K562 (cell line): Measurements from ENCODE around the gene ZNF440. TPM values are rescaled to one million over a fixed set of nuclear protein-coding genes. Genes with fewer than 3 reads are reported as not detected.

Source experiments
- ATAC-seq: fragments of 200-7000 bp; cut with Tn5 transposase; 3 replicates; pipeline ENCODE4 v1.9.1; 2020; ENCODE audit warnings: moderate library complexity
- BruUV-seq: library from RNA; stranded (reverse); fragments of 400-500 nt; replicated peaks from 2 replicates; lab custom pipeline; 2021; lab: Mats Ljungman, UMichigan
- CTCF ChIA-PET: fragments of 300-600 bp; formaldehyde crosslinking; extraction: SDS; loops from one replicate; lab custom pipeline; 2021; ENCODE audit warnings: low intra/inter-chr PET ratio; lab: Yijun Ruan, JAX
- POLR2A ChIA-PET: fragments of 300-600, 350-650 bp; sonication (Branson Sonifier 250); formaldehyde crosslinking; extraction: SDS; loops from one replicate; lab custom pipeline; 2021; ENCODE audit warnings: antibody characterized with exemption, inconsistent platforms; lab: Yijun Ruan, JAX
- DNase-seq, 4 experiments: peaks; one replicate each; pipeline versions ENCODE4 v3.0.0 to v3.0.0-alpha.2; 2011 to 2018; ENCODE audit warnings: low spot score in 3 of 4, mixed read lengths in 3 of 4; ENCODE audit errors: extremely low read depth in 1 of 4
- FAIRE-seq: peaks from 2 replicates; lab custom pipeline; 2011; peaks lifted over from hg19 to GRCh38; lab: Jason Lieb, UNC
- H2AFZ ChIP-seq: 2 replicates; pipeline ENCODE4 v1.6.0; 2011; ENCODE audit warnings: low read depth, low read length, control low read depth, inconsistent platforms
- H3K27ac ChIP-seq: fragments of 200-600 bp; 3 replicates; pipeline ENCODE4 v1.8.0; 2011; ENCODE audit warnings: low read depth, mild to moderate bottlenecking, control low read depth, inconsistent platforms, low read length, moderate library complexity, mixed read lengths; ENCODE audit errors: extremely low read depth
- H3K27me3 ChIP-seq, 2 experiments: fragments of 300-600 bp in 1 of 2; 2 replicates in 1 of 2; 3 replicates in 1 of 2; pipeline versions ENCODE4 v1.6.0 to v1.8.0; 2011; ENCODE audit warnings: inconsistent platforms in 2 of 2, low read length in 2 of 2, mild to moderate bottlenecking in 1 of 2, mixed read lengths in 1 of 2, moderate library complexity in 1 of 2; ENCODE audit not compliant: control insufficient read depth in 2 of 2, insufficient read depth in 2 of 2
- H3K36me3 ChIP-seq: fragments of 300-600 bp; 3 replicates; pipeline ENCODE4 v1.8.0; 2011; ENCODE audit warnings: mild to moderate bottlenecking, low read length, inconsistent platforms; ENCODE audit not compliant: control insufficient read depth, insufficient read depth
- H3K4me1 ChIP-seq, 2 experiments: fragments of 200-600 bp in 1 of 2; replicated peaks in 1 of 2; 2 replicates in 1 of 2; 3 replicates in 1 of 2; pipeline versions ENCODE4 v1.5.1 to v1.8.0; 2011; ENCODE audit warnings: inconsistent platforms in 2 of 2, low read length in 2 of 2, mild to moderate bottlenecking in 1 of 2, mixed read lengths in 1 of 2, moderate library complexity in 1 of 2; ENCODE audit not compliant: control insufficient read depth in 2 of 2, insufficient read depth in 2 of 2
- H3K4me2 ChIP-seq: 2 replicates; pipeline ENCODE4 v1.6.1; 2011; ENCODE audit warnings: low read length, control low read depth, inconsistent platforms, mixed read lengths; ENCODE audit not compliant: insufficient read depth
- H3K4me3 ChIP-seq: fragments of 200-600 bp; sonication (generic), shearing (Covaris generic); 2 replicates; pipeline ENCODE4 v1.5.1; 2016; ENCODE audit warnings: control low read depth, inconsistent platforms
- H3K79me2 ChIP-seq: fragments of 200-600 bp; 3 replicates; pipeline ENCODE4 v1.8.0; 2011; ENCODE audit warnings: low read length, inconsistent platforms; ENCODE audit not compliant: control insufficient read depth, insufficient read depth
- H3K9ac ChIP-seq, 2 experiments: 2 replicates each; pipeline versions ENCODE4 v1.6.0 to v1.6.1; 2011; ENCODE audit warnings: low read depth in 2 of 2, low read length in 2 of 2, control low read depth in 1 of 2, inconsistent platforms in 1 of 2, mild to moderate bottlenecking in 1 of 2, mixed read lengths in 1 of 2; ENCODE audit not compliant: insufficient read depth in 1 of 2
- H3K9me1 ChIP-seq: one replicate; pipeline ENCODE4 v1.6.0; 2011; ENCODE audit warnings: inconsistent platforms, mild to moderate bottlenecking, low read length, moderate library complexity; ENCODE audit not compliant: control insufficient read depth, insufficient read depth
- H3K9me3 ChIP-seq: replicated peaks from 2 replicates; pipeline ENCODE4 v1.5.1; 2011; ENCODE audit warnings: low read depth, low read length, inconsistent platforms; ENCODE audit not compliant: control insufficient read depth, insufficient read depth
- H4K20me1 ChIP-seq: replicated peaks from 2 replicates; pipeline ENCODE4 v1.6.1; 2011; ENCODE audit warnings: low read length, inconsistent platforms, mixed read lengths; ENCODE audit not compliant: control insufficient read depth, insufficient read depth
- CEBPB ChIP-seq: fragments of 450-650 bp; IDR thresholded peaks from 2 replicates; pipeline ENCODE4 v1.6.1; 2016; ENCODE audit warnings: missing genetic modification characterization, missing compliant biosample characterization
- CSDE1 ChIP-seq, 2 experiments: fragments of 450-650 bp; IDR thresholded peaks; 2 replicates each; pipeline ENCODE4 v1.6.1; 2016; ENCODE audit warnings: mild to moderate bottlenecking in 1 of 2
- RBBP5 ChIP-seq: fragments of 200-600 bp; sonication (generic); IDR thresholded peaks from 2 replicates; pipeline ENCODE4 v1.6.1; 2012; ENCODE audit warnings: borderline replicate concordance, mild to moderate bottlenecking, low read length, control low read depth, inconsistent platforms; ENCODE audit not compliant: insufficient read depth, poor library complexity, severe bottlenecking
- ZNF212 ChIP-seq: fragments of 450-650 bp; formaldehyde crosslinking; IDR thresholded peaks from 2 replicates; pipeline ENCODE4 v1.4.0; 2020; ENCODE audit warnings: mild to moderate bottlenecking
- ZNF232 ChIP-seq: sonication (generic); formaldehyde crosslinking; IDR thresholded peaks from 2 replicates; pipeline ENCODE4 v1.8.0; 2022; ENCODE audit warnings: mild to moderate bottlenecking, missing genetic modification reagents
- ZNF274 ChIP-seq: IDR thresholded peaks from 2 replicates; pipeline ENCODE4 v1.6.1; 2011; ENCODE audit warnings: low read depth, mild to moderate bottlenecking, low read length, moderate library complexity, borderline replicate concordance
- WGBS: fragments of 100-300 bp; shearing (Covaris generic); methylation state at CpG from one replicate; pipeline ENCODE4 v1.1.6; 2016; ENCODE audit warnings: low coverage, mixed read lengths; ENCODE audit not compliant: insufficient coverage; ENCODE audit errors: missing lambda C conversion rate; 5-methylcytosine and 5-hydroxymethylcytosine counted together
- in situ Hi-C: fragments of 300-500 bp; cut with MboI; formaldehyde crosslinking; loops from 4 replicates; pipeline ENCODE4 v1.15.0; 2018; ENCODE audit warnings: inconsistent platforms, mixed read lengths
- intact Hi-C: fragments of 100-400 bp; cut with micrococcal nuclease; formaldehyde crosslinking; loops from 2 replicates; pipeline ENCODE4 v1.14.2; 2022
- polyA plus RNA-seq, 8 experiments: library from polyadenylated mRNA; depleted of rRNA in 4 of 8; stranded (reverse) in 5 of 8; unstranded in 3 of 8; fragments of >200 nt; fragmentation: Nextera tagmentation in 2 of 8; fragmentation: Illumina TruSeq in 1 of 8; extraction: Ambion mirVana in 2 of 8; extraction: Trizol in 1 of 8; gene quantifications; 2 replicates each; pipeline versions ENCODE4 v1.2.1 to v1.2.3, GENCODE V29; 2011 to 2014; ENCODE audit warnings: inconsistent platforms in 1 of 8, missing spikeins in 1 of 8
- total RNA-seq, 7 experiments: library from RNA; depleted of rRNA in 6 of 7; stranded (reverse); fragments of >200 nt in 6 of 7; fragmentation: Illumina TruSeq in 2 of 7; extraction: Trizol in 2 of 7; gene quantifications; 2 replicates each; pipeline versions ENCODE4 v1.2.1 to v1.2.3, GENCODE V29; 2011 to 2021; ENCODE audit warnings: low replicate concordance in 1 of 7
- TF ChIP-seq, protein P1 (sequence below): sonication (generic); IDR thresholded peaks from 2 replicates; pipeline ENCODE4 v1.6.1; 2016

Gene ZNF440
- total and polyA plus RNA-seq, 9 of the 15 experiments (the other 6 are each of a cell fraction or from before 2014, with no cell fraction given), result 5.9 to 32.6 (median 13.4) TPM

GRCh38 chr19:11873762-11874161, 59.7 kb downstream of the ZNF440 start:
- no peaks in the 10 kb centered on the region for H3K4me1 ChIP-seq
- H3K4me3 ChIP-seq, result no peak overlapping the region
- in situ Hi-C loops, result no loop called here
- H4K20me1 ChIP-seq, result no peaks in the 10 kb centered on the region
- CTCF ChIA-PET, result no interaction called here
- BruUV-seq, result no TSS peak
- no peak for FAIRE-seq
- 0% methylated on average over 1 of the region's 1 CpG for WGBS
- no peak for TF ChIP-seq ZNF274
- no peak for TF ChIP-seq ZNF212 (CRISPR knock-in tag)
- TF ChIP-seq RBBP5, result no peak
- TF ChIP-seq, protein P1, sequence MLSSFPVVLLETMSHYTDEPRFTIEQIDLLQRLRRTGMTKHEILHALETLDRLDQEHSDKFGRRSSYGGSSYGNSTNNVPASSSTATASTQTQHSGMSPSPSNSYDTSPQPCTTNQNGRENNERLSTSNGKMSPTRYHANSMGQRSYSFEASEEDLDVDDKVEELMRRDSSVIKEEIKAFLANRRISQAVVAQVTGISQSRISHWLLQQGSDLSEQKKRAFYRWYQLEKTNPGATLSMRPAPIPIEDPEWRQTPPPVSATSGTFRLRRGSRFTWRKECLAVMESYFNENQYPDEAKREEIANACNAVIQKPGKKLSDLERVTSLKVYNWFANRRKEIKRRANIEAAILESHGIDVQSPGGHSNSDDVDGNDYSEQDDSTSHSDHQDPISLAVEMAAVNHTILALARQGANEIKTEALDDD, result no peak
- TF ChIP-seq CEBPB, result no peak
- no peak for TF ChIP-seq ZNF232 (CRISPR knock-in tag)
- no peak for TF ChIP-seq CSDE1 (IDR thresholded peaks at IDR 0.05)
- TF ChIP-seq, all 486 proteins: peak for 0
- no peak for DNase-seq
- intact Hi-C loops, result no loop called here
- H3K4me2 ChIP-seq, result no peak overlapping the region
- no peak overlapping the region for H3K27ac ChIP-seq
- no peaks in the 10 kb centered on the region for H3K36me3 ChIP-seq
- no peak overlapping the region for H3K9ac ChIP-seq
- ATAC-seq, result no peak
- no peak overlapping the region for H2AFZ ChIP-seq
- no peaks in the 10 kb centered on the region for H3K9me1 ChIP-seq
- peaks cover 2% of the 10 kb centered on the region for H3K9me3 ChIP-seq
- POLR2A ChIA-PET, result no interaction called here
- peaks cover 2 to 6% of the 10 kb centered on the region in 2 experiments; a peak in 3 of 5 replicates for H3K27me3 ChIP-seq
- no peaks in the 10 kb centered on the region for H3K79me2 ChIP-seq
